HG02840 (cell line): ENCODE results near the gene VPS13D.
"Not testable (repeated sequence)": the region's sequence is repeated elsewhere in the genome, so short reads cannot be mapped to it uniquely, and the experiment has no call there.

ENCODE experiments used
- ATAC-seq: cut with Tn5 transposase; IDR thresholded peaks from one replicate; pipeline ENCODE4 v1.9.1; 2021; ENCODE audit warnings: mild to moderate bottlenecking, moderate library complexity, moderate number of reproducible peaks; ENCODE audit not compliant: unreplicated experiment, low FRiP score

Gene VPS13D

GRCh38 chr1:12196641-12197482 is 33.0 kb upstream of the VPS13D start:
- no peak for ATAC-seq

- no peak for ATAC-seq
Observed at GRCh38 chr1:12197483-12197880, 32.3 kb upstream of the VPS13D start.

GRCh38 chr1:12200208-12200607 is 29.6 kb upstream of the VPS13D start:
- ATAC-seq: no peak

- no peak for ATAC-seq
Observed at GRCh38 chr1:12201352-12202189, 28.3 kb upstream of the VPS13D start.

GRCh38 chr1:12202190-12202497 is 27.7 kb upstream of the VPS13D start:
- ATAC-seq: no peak

- ATAC-seq: no peak
Observed at GRCh38 chr1:12202577-12202976, 27.3 kb upstream of the VPS13D start.

- no peak for ATAC-seq
Observed at GRCh38 chr1:12203216-12204007, 26.4 kb upstream of the VPS13D start.

GRCh38 chr1:12204140-12204539 is 25.7 kb upstream of the VPS13D start:
- ATAC-seq: no peak

- ATAC-seq: no peak
Observed at GRCh38 chr1:12204754-12205658, 24.8 kb upstream of the VPS13D start.

- ATAC-seq: no peak
Observed at GRCh38 chr1:12206238-12206637, 23.6 kb upstream of the VPS13D start.

GRCh38 chr1:12206792-12207424 is 22.9 kb upstream of the VPS13D start:
- no peak for ATAC-seq

GRCh38 chr1:12208271-12208670 is 21.6 kb upstream of the VPS13D start:
- no peak for ATAC-seq

GRCh38 chr1:12208764-12209494 is 20.9 kb upstream of the VPS13D start:
- no peak for ATAC-seq

- ATAC-seq: no peak
Observed at GRCh38 chr1:12209495-12209832, 20.4 kb upstream of the VPS13D start.

GRCh38 chr1:12215118-12215961 is 14.5 kb upstream of the VPS13D start:
- no peak for ATAC-seq

GRCh38 chr1:12219800-12220199 is 10.0 kb upstream of the VPS13D start:
- ATAC-seq: no peak

GRCh38 chr1:12220890-12221289 is 8.9 kb upstream of the VPS13D start:
- no peak for ATAC-seq

GRCh38 chr1:12222700-12223099 is 7.1 kb upstream of the VPS13D start:
- ATAC-seq: not testable (repeated sequence)
